Raji (cell line): ENCODE results near the gene PCBP4.

Experiments used
- POLR2A ChIP-seq: IDR thresholded peaks from 2 replicates; pipeline ENCODE4 v1.6.1; 2011; ENCODE audit warnings: low read depth, low read length, control low read depth; ENCODE audit not compliant: insufficient read depth

PCBP4 gene

DNA sequence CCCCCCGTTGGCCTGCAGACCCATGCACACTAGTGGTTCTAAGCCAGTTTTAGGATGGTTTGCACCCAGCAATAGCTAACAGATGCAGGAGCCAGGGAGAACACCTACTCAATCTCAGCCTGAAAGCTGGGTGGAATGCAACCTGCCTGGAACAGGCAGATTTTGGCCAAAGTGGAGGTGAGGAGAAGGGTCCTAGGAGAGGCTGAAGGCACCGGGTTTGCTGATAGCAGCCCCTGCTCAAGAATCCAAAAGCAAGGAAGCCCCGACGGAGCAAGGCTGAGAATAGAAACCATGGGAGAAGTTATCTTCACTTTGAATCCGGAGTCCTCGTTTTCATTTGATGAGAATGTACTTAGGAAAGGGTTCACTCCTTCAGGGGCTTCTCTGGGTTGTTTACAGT, 35.5 kb downstream of the PCBP4 start:
- TF ChIP-seq POLR2A: no peak

DNA sequence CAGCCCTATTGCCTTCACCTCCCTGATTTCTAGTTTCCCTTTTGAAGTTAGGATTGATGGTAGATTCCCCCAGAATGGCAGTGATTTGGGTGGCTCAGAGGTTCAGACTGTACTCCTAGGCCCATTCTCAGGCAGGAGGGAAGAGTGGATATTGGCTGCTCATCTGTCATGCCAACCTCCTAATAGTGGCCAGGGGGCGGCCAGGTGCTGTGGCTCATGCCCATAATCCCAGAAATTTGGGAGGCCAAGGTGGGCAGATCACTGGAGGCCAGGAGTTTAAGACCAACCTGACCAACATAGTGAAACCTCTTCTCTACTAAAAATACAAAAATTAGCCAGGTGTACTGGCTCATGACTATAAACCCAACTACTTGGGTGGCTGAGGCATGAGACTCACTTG, 36.8 kb downstream of the PCBP4 start:
- TF ChIP-seq POLR2A: no peak

DNA sequence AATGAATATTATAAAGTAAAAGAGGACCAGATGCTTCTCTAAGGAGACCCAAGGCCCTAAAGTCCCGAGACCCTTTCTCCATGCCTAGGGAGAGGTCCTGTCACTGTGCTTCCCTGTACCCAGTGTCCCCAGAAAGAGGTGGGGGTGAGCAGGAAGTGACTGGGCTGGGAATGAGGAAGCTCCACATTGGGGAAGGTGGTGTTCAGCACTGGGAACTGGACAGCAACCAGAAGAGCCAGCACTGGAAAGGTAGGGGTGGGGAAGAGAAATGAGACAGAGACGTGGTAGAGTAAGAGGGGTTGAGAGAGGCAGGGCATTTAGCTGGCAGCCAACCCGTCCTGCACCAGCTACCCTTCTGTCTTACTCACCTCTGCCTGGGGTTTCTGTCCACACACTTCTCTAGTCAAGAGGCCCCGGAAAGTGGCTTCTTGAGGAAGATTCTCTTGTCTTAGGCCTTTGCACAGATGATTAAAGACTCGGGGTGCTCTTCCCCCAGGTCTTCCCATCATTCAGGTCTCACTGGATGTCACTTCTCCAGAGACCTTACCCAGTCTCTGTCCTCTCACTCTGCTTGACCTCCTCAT, 37.7 kb downstream of the PCBP4 start:
- no peak for TF ChIP-seq POLR2A

DNA sequence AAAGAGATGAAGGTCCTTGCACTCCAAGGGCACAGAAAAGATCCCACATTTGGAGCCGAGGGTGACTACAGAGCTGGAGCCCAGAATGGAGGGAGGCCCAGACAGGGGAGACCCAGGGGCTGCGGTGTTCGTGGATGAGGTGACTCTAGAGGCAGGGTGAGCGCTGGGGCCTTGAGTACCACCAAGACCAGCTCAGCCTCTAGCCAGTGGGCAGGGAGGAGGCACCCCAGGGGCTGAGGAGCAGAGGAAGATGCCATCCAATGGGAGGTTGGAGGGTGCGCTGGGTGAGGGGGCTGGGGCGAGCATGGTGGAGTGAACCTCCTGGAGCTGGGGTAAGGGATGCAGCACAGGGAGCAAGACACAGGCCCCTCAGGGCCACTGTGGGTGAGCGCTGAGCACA, 38.8 kb downstream of the PCBP4 start:
- no peak for TF ChIP-seq POLR2A

DNA sequence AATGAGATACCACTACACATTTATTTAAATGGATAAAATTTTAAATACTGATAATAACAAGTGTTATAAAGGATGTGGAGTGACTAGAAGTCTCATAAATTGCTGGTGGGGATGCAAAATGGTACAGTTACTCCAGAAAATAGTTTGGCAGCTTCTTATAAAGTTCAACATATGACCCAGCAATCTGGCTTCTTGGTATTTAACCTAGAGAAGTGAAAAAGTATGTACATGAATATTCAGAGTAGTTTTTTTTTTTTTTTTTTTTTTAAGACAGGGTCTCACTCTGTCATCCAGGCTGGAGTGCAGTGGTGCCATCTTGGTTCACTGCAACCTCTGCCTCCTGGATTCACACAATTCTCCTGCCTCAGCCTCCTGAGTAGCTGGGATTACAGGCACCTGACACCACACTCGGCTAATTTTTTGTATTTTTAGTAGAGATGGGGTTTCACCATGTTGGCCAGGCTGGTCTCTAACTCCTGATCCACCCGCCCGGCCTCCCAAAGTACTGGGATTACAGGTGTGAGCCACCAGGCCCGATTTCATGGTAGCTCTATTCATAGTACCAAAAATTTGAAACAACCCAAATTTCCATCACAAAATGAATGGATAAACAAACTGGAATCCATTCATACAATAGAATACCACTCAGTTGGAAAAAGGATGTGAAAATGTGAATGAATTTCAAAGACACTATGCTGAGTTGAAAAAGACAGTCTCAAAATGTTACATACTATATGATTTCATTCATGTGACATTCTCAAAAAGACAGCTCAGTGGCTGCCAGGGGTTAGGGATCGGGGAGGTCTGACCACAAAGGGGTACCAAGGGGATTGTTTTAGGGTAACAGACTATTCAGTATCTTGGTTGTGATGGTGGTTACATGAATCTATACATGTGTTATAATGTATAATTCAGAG, 39.9 kb downstream of the PCBP4 start:
- no peak for TF ChIP-seq POLR2A

DNA sequence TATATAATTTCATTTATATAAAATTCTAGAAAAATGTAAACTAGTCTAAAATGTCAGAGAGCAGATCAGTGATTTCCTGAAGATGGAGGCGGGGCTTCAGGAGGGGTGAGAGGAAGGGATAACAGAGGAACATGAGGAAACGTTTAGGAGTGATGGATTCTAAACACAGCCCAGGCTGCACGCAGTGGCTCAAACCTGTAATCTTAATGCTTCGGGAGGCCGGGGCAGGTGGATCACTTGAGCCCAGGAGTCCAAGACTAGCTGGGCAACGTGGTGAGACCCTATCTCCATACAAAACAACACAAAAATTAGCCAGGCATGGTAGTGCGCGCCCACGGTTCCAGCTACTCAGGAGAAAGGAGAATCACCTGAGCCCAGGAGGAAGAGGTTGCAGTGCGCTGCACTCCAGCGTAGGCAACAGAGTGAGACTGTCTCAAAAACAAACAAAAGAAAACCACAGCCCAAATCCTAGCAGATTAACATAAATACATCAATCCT, 46.1 kb downstream of the PCBP4 start:
- TF ChIP-seq POLR2A: no peak

DNA sequence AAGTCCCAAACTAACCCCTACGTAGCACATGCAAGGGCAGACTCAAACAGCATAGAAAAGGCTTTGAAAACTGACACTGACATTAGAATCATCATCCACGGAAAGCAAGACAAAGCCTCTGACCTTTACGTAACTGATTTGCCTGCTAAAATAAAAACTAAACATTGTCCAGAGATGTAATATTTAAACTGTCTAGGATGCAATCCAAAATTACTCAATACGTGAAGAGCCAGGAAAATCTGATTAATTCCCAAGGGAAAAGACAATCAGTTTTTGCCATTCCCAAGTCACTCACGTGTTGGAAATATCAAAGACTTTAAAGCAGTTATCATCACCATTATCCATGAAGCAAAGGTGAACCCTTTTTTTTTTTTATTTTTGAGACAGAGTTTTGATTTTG, 50.8 kb downstream of the PCBP4 start:
- TF ChIP-seq POLR2A: no peak

DNA sequence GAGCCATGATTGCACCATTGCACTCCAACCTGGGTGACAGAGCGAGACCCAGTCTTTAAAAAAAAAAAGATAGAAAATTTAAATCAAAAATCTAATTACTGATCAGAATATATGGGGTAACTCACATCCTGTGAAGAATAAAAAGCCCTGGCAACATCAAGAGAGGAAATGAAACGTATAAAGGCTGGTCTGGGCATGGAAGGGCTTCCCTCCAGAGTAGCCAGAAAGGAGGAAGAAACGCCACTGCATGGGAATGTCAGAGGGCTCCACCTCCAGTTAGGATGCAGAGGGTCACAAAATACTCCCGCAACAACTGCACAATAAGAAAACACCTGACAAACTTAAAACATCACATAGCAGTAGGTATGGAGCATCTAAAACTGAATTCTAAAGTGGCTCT, 59.2 kb downstream of the PCBP4 start:
- TF ChIP-seq POLR2A: no peak
